Natural killer cell (primary cell): ENCODE results near the gene METAP1D. TPM values are rescaled to one million over a fixed set of nuclear protein-coding genes. Genes with fewer than 3 reads are reported as not detected.

Experiments
- ATAC-seq, 3 donors: fragments of 150-1000 bp in 2 of 3; fragments of 200-7000 bp in 1 of 3; cut with Tn5 transposase; 1 replicate in 1 of 3; 2 replicates in 2 of 3; pipeline ENCODE4 v1.10.0; 2021; ENCODE audit warnings: mild to moderate bottlenecking in 2 of 3, moderate library complexity in 2 of 3
- DNase-seq, 2 donors: peaks; one replicate each; pipeline versions ENCODE4 v3.0.0 to v3.0.0-alpha.2; 2013 to 2021; ENCODE audit warnings: mixed read lengths in 1 of 2
- H3K27ac ChIP-seq: one replicate; pipeline ENCODE4 v1.5.1; 2013; ENCODE audit warnings: mild to moderate bottlenecking, low read length
- H3K27me3 ChIP-seq: one replicate; pipeline ENCODE4 v1.6.1; 2013; ENCODE audit warnings: low read length; ENCODE audit not compliant: control insufficient read depth, insufficient read depth
- H3K36me3 ChIP-seq: one replicate; pipeline ENCODE4 v1.6.1; 2013; ENCODE audit warnings: low read length; ENCODE audit not compliant: control insufficient read depth, insufficient read depth
- H3K4me1 ChIP-seq: one replicate; pipeline ENCODE4 v1.6.1; 2013; ENCODE audit warnings: low read length; ENCODE audit not compliant: control insufficient read depth, insufficient read depth
- H3K4me3 ChIP-seq: one replicate; pipeline ENCODE4 v1.5.1; 2013; ENCODE audit warnings: low read length
- H3K9me3 ChIP-seq: one replicate; pipeline ENCODE4 v1.6.1; 2013; ENCODE audit warnings: low read length; ENCODE audit not compliant: control insufficient read depth, insufficient read depth
- H3K27ac Mint-ChIP-seq, 2 donors: one replicate each; pipeline ENCODE4 v1.8.0; 2022; ENCODE audit warnings: mild to moderate bottlenecking in 2 of 2, mixed read lengths in 2 of 2, moderate library complexity in 1 of 2
- H3K27me3 Mint-ChIP-seq, 2 donors: one replicate each; pipeline ENCODE4 v1.8.0; 2022; ENCODE audit warnings: low read depth in 2 of 2, mixed read lengths in 2 of 2
- H3K36me3 Mint-ChIP-seq: one replicate; pipeline ENCODE4 v1.8.0; 2022; ENCODE audit warnings: mixed read lengths
- H3K4me1 Mint-ChIP-seq, 2 donors: one replicate each; pipeline ENCODE4 v1.8.0; 2022; ENCODE audit warnings: mixed read lengths in 2 of 2
- H3K4me3 Mint-ChIP-seq: one replicate; pipeline ENCODE4 v1.8.0; 2022; ENCODE audit warnings: mild to moderate bottlenecking, moderate library complexity, mixed read lengths
- H3K9me3 Mint-ChIP-seq, 2 donors: one replicate each; pipeline ENCODE4 v1.8.0; 2022; ENCODE audit warnings: mixed read lengths in 2 of 2
- CTCF ChIP-seq: fragments of 200-600 bp; IDR thresholded peaks from one replicate; pipeline ENCODE4 v1.8.0; 2022; ENCODE audit warnings: antibody characterized with exemption
- WGBS: methylation state at CpG from one replicate; pipeline ENCODE4 v1.1.7; 2013; ENCODE audit warnings: missing lambda C conversion rate; ENCODE audit not compliant: insufficient coverage; 5-methylcytosine and 5-hydroxymethylcytosine counted together
- intact Hi-C: fragments of 100-400 bp; cut with micrococcal nuclease; formaldehyde crosslinking; loops from one replicate; pipeline ENCODE4 v1.14.2; 2022
- total RNA-seq, 4 donors: library from RNA; stranded (reverse); fragments of 120-200 nt in 1 of 4; gene quantifications; one replicate each; pipeline versions ENCODE4 v1.2.3 to v1.2.4, GENCODE V29; 2013 to 2022

METAP1D gene
- total RNA-seq, 3 donors from 2014 or later (not counting 1 experiment from before 2014, with no cell fraction given): 2.8 to 3.4 (median 3.2) TPM

GRCh38 chr2:172100080-172100934, 100.6 kb downstream of the METAP1D start:
- H3K4me1 ChIP-seq: peaks cover 82% of the 10 kb centered on the region
- H3K36me3 Mint-ChIP-seq: no peaks in the 10 kb centered on the region
- no peaks in the 10 kb centered on the region for H3K9me3 Mint-ChIP-seq
- no peak overlapping the region for H3K27ac ChIP-seq
- H3K4me3 Mint-ChIP-seq: peak overlapping the region; percentile 55
- peaks cover 54 to 61% of the 10 kb centered on the region in 2 donors for H3K27me3 Mint-ChIP-seq
- H3K9me3 ChIP-seq: peaks cover 6% of the 10 kb centered on the region
- H3K27me3 ChIP-seq: peaks cover 89% of the 10 kb centered on the region
- DNase-seq (peak in 1 of 2 donors; percentile 38), ATAC-seq (no peak)
- no peak for TF ChIP-seq CTCF
- H3K27ac Mint-ChIP-seq: peak overlapping the region in 1 of 2 donors; percentile 92
- no peaks in the 10 kb centered on the region for H3K36me3 ChIP-seq
- 4% methylated on average over 72 of the region's 72 CpGs for WGBS
- intact Hi-C loops: loop anchor here (2.0 to 10.0 kb wide), 5 partner anchors 98 to 1286 kb away; partner anchors contain the start of genes GAD1 and HAT1
- H3K4me1 Mint-ChIP-seq: peaks cover 58 to 74% of the 10 kb centered on the region in 2 donors
- H3K4me3 ChIP-seq: no peak overlapping the region

DNA sequence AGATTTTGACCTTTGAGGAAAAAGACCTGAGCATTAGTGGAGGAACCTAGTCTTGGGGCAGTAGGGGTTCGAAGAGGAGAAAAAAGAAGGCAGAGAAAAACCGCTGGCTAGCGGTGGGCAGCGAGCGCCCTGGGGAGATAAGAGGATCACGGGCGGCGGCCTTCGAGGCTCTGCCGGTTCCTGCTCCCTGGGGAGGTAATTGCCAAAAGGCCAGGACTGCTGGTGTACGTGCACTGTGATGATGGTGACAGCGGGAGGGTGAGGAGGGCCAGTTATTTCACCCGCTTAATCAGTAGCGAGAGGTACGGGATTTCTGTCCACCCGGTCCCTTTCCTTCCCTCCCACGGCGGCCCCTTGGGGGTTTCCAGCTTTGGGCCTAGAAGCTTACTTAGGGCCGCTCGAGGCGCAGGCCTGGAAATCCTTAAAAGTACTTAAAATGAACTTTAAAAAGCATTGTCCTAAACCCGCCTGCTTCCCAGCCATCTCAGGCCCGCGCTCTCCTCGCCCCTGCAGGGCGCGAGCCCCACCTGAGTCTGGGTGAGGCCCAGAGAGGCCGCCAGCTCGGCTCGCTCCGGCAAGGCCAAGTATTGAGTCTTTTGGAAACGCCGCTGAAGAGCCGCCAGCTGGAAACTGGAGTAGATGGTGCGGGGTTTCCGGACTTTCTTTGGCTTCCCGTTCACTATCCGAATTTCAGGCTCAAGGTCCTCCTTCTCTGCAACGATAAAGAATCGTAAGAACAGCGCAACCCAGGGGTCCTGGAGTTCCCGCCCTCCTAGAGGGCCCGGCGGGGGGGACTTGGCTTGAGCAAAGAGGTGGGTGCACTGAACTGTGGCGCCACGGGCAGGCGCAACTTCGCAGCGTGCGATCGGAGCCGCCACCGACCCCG, 101.4 kb downstream of the METAP1D start:
- peak in 1 of 2 donors; percentile 55 for DNase-seq
- Histone ChIP-seq H3K9me3 (peaks cover 6% of the 10 kb centered on the region), H3K27ac (no peak overlapping the region), H3K4me1 (peaks cover 79% of the 10 kb centered on the region), H3K27me3 (peaks cover 90% of the 10 kb centered on the region), H3K4me3 (no peak overlapping the region), H3K36me3 (no peaks in the 10 kb centered on the region)
- Mint-ChIP-seq H3K4me3 (peak overlapping the region; percentile 94), H3K27ac (peak overlapping the region; percentile 78 to 92), H3K9me3 (no peaks in the 10 kb centered on the region), H3K27me3 (peaks cover 54 to 61% of the 10 kb centered on the region in 2 donors), H3K36me3 (no peaks in the 10 kb centered on the region), H3K4me1 (peaks cover 50 to 74% of the 10 kb centered on the region in 2 donors)
- WGBS: 8% methylated on average over 54 of the region's 54 CpGs
- no peak for TF ChIP-seq CTCF
- intact Hi-C loops: loop anchor here (2.0 to 10.0 kb wide), 5 partner anchors 99 to 1286 kb away; partner anchors contain the start of genes GAD1 and HAT1
- no peak for ATAC-seq

- Histone ChIP-seq H3K27ac (no peak overlapping the region), H3K36me3 (no peaks in the 10 kb centered on the region), H3K9me3 (peaks cover 5% of the 10 kb centered on the region), H3K4me1 (peaks cover 78% of the 10 kb centered on the region), H3K27me3 (peaks cover 91% of the 10 kb centered on the region), H3K4me3 (peak overlapping the region; percentile 44)
- intact Hi-C loops: loop anchor here (2.0 to 10.0 kb wide), 7 partner anchors 15 to 1287 kb away; partner anchors contain the start of genes GAD1 and HAT1
- Mint-ChIP-seq H3K9me3 (no peaks in the 10 kb centered on the region), H3K27me3 (peaks cover 53 to 60% of the 10 kb centered on the region in 2 donors), H3K36me3 (no peaks in the 10 kb centered on the region), H3K27ac (peak overlapping the region; percentile 78 to 92), H3K4me1 (peaks cover 43 to 69% of the 10 kb centered on the region in 2 donors), H3K4me3 (peak overlapping the region; percentile 94)
- TF ChIP-seq CTCF: no peak
- DNase-seq (peak in 1 of 2 donors; percentile 60), ATAC-seq (peak; percentile 22 to 49 (median 48))
- WGBS: 2% methylated on average over 36 of the region's 36 CpGs
Observed at GRCh38 chr2:172101821-172102390, 102.2 kb downstream of the METAP1D start.
